NCI-H1436 treated with DMSO at 0.1 percent for 48 hours (cell line): ENCODE results near the gene GRIK5.
"Not testable (repeated sequence)": the region's sequence is repeated elsewhere in the genome, so short reads cannot be mapped to it uniquely, and the experiment has no call there.

Source experiments
- DNase-seq: peaks from one replicate; lab custom pipeline; 2025; lab: John Stamatoyannopoulos, UW

Gene GRIK5

GRCh38 chr19:42048992-42049391, 21.0 kb downstream of the GRIK5 start:
- DNase-seq = no peak

- DNase-seq = no peak
Measured at GRCh38 chr19:42045575-42045974, 24.4 kb downstream of the GRIK5 start.

GRCh38 chr19:42042455-42043170, 27.4 kb downstream of the GRIK5 start:
- no peak for DNase-seq

- not testable (repeated sequence) for DNase-seq
Measured at GRCh38 chr19:42040491-42040890, 29.5 kb downstream of the GRIK5 start.

GRCh38 chr19:42040031-42040430, 30.0 kb downstream of the GRIK5 start:
- DNase-seq = no peak

- no peak for DNase-seq
Measured at GRCh38 chr19:42038666-42039065, 31.3 kb downstream of the GRIK5 start.

GRCh38 chr19:42037649-42038048, 32.4 kb downstream of the GRIK5 start:
- DNase-seq = no peak

- not testable (repeated sequence) for DNase-seq
Measured at GRCh38 chr19:42034640-42035391, 35.2 kb downstream of the GRIK5 start.

- DNase-seq = no peak
Measured at GRCh38 chr19:42033413-42033812, 36.6 kb downstream of the GRIK5 start.

- DNase-seq = no peak
Measured at GRCh38 chr19:42032431-42032830, 37.6 kb downstream of the GRIK5 start.

GRCh38 chr19:42030645-42031440, 39.2 kb downstream of the GRIK5 start:
- no peak for DNase-seq

GRCh38 chr19:42028304-42029216, 41.4 kb downstream of the GRIK5 start:
- DNase-seq = no peak

GRCh38 chr19:42024622-42025111, 45.3 kb downstream of the GRIK5 start:
- DNase-seq = no peak

GRCh38 chr19:42023943-42024260, 46.1 kb downstream of the GRIK5 start:
- DNase-seq = no peak

- no peak for DNase-seq
Measured at GRCh38 chr19:42023121-42023942, 46.7 kb downstream of the GRIK5 start.

- DNase-seq = no peak
Measured at GRCh38 chr19:42022616-42023015, 47.4 kb downstream of the GRIK5 start.

- DNase-seq = no peak
Measured at GRCh38 chr19:42021185-42021584, 48.8 kb downstream of the GRIK5 start.

GRCh38 chr19:42018503-42019193, 51.4 kb downstream of the GRIK5 start:
- no peak for DNase-seq

- no peak for DNase-seq
Measured at GRCh38 chr19:42017040-42017439, 53.0 kb downstream of the GRIK5 start.

GRCh38 chr19:42012747-42013146, 57.3 kb downstream of the GRIK5 start:
- DNase-seq = not testable (repeated sequence)
